ENCODE measurements around the gene ARMC9. TPM values are rescaled to one million over a fixed set of nuclear protein-coding genes. Genes with fewer than 3 reads are reported as not detected.

The ARMC9 gene, protein sequence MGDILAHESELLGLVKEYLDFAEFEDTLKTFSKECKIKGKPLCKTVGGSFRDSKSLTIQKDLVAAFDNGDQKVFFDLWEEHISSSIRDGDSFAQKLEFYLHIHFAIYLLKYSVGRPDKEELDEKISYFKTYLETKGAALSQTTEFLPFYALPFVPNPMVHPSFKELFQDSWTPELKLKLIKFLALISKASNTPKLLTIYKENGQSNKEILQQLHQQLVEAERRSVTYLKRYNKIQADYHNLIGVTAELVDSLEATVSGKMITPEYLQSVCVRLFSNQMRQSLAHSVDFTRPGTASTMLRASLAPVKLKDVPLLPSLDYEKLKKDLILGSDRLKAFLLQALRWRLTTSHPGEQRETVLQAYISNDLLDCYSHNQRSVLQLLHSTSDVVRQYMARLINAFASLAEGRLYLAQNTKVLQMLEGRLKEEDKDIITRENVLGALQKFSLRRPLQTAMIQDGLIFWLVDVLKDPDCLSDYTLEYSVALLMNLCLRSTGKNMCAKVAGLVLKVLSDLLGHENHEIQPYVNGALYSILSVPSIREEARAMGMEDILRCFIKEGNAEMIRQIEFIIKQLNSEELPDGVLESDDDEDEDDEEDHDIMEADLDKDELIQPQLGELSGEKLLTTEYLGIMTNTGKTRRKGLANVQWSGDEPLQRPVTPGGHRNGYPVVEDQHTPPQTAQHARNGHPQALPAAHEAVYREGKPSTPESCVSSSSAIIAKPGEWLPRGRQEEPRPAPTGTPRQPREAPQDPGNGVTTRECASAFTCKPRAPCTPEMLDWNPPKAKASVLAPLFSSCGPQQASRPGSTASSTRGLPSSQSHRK
- 1 to 10 TPM; 5.7 to 7.4 TPM for total RNA-seq

DNA sequence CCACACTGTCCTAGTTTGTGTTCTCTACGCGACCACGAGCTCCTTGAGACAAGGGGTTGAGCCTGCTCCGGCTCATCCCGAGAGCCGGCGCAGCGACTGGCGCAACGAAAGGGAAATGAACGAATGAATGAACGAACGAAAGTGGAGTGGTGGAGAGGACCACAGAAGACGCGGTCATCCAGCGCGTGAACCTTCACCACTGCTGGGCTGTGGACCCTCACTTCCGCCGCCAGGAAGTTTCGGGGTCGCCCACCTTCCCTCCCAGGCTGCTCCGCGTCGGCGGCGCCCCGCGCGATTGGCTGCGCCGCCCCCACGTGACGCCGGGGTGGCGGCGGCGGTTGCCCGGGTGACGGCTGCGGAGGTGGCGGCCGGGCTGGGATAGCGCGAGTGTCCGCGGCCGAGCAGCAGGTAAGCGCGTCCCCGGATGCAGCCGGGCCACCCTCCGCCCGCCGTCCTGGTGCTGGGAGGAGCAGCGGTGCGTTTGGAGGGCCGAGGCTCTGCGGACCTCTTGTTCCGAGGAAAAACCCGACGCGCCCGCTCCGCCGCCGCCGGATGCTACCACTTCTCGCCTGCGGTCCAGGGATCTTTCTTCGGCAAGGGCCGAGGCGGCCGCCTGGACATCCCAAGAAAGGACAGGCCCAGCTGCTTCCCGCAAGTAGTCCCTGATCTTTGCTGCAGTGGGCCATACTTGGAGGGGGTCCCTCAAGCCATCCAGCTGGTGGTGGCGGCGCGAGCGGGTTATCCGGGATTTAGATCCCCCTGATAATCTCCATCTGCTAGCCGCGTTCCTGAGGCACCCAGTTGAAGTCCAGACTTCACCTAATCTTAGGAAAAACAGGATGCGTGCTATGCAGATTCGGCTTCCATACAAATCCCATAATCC, at the start of gene ARMC9:
TSS of gene ARMC9 (plus strand) at position 341 of the 883 bp plus-strand sequence. CDS start 7,608 bp downstream, outside the sequence.
- POLR2A ChIA-PET = no interaction called here
- CTCF ChIA-PET = interaction anchor here (0.6 kb wide), 1 partner anchor 29 kb away, joined by 3 read pairs; no protein-coding TSS in a partner anchor

DNA sequence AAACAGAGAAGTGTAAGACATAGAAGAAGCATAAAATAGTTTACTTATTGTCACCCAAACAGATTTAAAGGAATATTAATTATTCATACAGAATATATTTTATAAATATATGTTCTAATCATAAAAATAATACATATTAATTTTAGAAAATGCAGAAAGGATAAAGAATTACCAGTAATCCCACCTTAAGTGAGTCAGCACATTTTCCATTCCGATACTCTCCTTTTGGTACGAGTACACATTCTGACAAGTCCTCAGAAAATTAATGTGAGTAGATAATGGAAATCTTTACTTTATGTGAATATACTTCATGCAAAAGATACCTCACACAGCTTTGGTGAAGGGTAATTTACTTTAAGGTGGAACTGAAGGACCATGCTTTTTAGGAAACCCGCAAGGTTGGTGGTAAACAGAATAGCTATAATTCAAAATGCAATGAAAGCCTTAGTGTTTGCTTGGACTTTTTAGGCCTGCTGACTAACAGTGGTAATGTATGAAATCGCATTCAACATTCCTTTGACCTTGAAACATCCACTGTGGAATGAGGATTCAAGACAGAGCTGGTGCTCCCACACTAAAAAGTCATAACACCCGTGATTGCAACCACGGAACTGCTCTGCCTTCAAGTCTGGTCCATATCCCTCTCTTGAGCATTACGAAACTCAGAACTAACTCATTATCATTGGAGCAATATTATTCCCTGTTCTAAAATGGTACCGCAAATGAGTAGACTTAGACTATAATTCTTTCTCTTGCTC, 45.5 kb upstream of the ARMC9 start:
- ChIA-PET POLR2A (no interaction called here), CTCF (no interaction called here)

DNA sequence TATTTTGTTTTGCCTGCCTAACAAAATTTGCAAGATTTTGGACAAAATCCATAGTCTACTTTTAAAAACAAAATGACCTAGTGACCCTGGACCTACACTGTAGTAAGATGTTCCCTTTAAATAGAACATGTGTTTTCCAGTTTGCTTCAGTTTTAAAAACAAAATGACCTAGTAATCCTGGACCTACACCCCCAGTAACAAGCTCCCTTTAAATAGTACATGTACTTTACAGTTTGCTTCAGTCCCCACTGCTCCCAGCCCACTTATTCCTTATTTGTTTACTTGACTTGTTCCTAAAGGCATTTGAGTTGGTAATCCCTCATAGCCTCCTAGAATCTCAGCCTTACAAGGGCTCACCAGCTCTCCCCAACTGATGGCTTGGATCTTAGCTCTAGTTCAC, 39.1 kb upstream of the ARMC9 start:
- ChIA-PET CTCF (interaction anchor here (0.5 kb wide), 1 partner anchor 18 kb away, joined by 3 read pairs; no protein-coding TSS in a partner anchor), POLR2A (no interaction called here)

DNA sequence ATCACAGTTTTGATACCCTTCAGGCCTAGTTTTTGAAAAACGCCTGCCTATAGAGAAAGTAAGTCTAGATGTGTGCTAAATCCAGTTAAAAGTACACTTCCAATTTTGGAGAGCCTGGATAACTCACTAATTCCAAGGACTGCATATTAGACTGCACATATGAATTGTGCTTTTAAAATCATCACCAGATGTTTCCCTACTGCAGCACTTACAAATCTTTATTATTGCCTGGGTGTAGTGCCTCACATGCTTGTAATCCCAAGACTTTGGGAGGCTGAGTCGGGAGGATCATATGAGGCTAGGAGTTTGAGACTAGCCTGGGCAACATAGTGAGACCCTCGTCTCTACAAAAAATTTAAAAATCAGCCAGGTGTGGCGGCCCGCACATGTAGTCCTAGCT, 37.7 kb upstream of the ARMC9 start:
- CTCF ChIA-PET = interaction anchor here (1.4 kb wide), 1 partner anchor 14 kb away, joined by 4 read pairs; no protein-coding TSS in a partner anchor
- POLR2A ChIA-PET = no interaction called here

DNA sequence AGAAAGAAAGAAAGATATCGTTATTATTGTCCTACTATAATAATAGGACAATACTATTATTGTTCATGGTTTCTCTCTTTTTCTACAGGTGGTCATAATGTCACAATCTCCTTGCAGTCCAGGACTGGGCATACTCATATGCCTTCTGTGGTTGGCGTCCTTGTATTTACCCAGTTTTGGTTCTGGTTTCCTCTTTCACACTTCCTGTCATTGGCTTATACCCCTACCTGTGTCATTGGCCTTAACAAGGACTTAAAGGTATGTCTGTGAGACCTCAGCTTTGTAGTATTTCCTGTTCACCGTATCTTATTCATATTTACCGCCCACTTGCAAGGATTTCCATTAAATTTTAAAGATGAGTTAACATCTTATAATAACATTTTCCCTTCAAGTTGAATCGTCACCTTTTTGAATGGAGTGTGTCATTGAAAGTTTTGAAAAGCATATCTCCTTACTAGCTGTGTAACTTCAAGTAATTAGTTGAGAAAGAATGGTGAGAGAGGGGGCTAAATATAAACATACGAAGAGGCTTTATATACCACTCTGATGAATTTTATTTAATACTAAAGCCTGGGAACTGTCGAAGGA, 37.1 kb upstream of the ARMC9 start:
- ChIA-PET CTCF (interaction anchor here (1.1 to 1.4 kb wide), 2 partner anchors 14 to 16 kb away, joined by 3 to 4 read pairs; no protein-coding TSS in a partner anchor), POLR2A (no interaction called here)

DNA sequence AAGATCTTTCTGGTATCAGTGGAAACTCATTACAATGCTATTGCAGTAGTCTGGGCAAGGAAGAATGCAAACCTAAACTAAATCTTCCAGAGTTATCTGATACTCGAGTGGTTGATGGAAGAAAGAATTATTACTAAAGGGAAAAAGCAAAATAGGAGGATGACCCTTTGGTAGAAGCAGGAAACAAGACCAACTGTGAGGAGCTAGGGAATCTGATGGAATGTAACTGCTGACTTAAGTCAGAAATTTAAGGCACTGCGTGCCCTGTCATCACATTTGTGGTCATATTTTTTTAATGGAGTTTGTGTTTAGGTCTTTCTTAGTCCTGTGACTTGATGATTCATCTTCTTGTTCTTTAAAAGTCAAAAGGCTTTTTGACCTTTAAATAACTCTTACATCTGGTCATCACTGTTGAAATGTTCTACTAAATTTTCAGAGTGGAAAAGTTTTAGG, 36.5 kb upstream of the ARMC9 start:
- ChIA-PET CTCF (interaction anchor here (1.1 to 1.4 kb wide), 2 partner anchors 15 to 16 kb away, joined by 3 to 4 read pairs; no protein-coding TSS in a partner anchor), POLR2A (no interaction called here)

DNA sequence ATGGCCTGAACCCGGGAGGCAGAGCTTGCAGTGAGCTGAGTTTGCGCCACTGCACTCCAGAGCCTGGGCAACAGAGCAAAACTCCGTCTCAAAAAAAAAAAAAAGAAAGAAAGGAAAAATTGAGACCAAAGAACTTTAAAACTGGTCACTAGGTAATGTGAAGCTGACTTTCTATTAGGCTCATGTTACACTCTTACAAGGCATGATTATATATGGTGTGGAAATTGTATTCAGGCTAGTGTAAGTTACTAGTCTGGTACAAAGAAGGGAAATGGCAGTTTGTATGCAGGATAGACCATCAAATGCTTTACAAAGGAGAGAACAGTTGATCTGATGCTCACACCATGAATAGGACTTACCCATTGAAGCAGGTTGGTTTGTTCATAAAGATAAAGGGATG, 35.4 kb upstream of the ARMC9 start:
- CTCF ChIA-PET = no interaction called here
- POLR2A ChIA-PET = no interaction called here

DNA sequence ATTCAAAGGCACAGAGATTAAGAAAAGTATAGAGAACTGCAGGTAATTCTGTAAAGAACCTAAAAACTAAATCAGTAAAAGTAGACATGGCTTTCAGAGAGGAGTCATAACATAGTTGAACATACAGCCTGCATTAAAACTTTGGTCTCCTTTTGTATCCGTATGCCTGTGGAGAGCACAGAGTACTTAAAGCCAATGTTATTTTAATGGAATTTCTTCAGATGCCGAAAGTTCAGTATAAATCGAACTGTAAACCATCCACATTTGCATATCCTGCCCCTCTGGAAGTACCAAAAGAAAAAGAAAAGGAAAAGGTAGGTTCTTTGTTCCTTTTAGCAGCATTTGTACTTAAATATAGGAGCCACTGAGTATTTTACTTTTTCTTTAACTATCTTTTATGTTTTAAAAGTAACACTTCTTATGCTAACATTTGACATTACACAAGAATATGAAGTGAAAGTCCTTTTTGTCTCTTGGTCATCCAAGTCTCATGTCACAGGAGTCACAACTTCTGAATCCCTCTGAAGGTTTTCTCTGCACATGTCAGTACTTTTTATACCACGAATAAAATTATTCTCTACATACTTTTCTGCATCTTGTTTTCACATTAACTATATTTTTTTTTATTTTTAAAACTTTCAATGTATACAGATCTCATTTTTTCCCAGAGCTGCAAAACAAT, 34.9 kb upstream of the ARMC9 start:
- ChIA-PET POLR2A (no interaction called here), CTCF (no interaction called here)

DNA sequence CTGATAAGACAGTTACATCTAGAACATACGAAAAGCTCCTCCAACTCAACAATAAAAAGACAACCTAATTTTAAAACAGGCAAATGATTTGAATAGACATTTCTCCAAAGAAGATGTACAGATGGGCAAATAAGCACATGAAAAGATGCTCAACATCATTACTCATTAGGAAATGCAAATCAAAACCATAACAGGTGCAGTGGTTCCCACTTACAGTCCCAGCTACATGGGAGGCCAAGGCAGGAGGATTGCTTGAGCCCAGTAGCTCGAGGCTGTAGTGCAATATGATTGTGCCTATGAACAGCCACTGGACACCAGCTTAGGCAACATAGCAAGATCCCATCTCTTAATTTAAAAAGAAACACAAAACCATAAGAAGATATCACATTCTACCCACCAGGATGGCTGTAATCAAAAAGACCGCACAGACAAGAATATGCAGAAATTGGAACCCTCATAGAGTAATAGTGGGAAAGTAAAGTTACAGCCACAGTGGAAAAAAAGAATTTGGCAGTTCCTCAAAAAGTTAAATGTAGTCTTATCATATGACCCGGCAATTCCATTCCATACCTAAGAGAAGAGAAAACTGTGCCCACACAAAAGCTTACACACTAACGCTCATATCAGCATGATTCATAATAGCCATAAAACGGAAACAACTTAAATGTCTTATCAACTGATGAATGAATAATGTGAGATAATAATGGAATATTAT, 30.5 kb upstream of the ARMC9 start:
- ChIA-PET CTCF (no interaction called here), POLR2A (no interaction called here)

DNA sequence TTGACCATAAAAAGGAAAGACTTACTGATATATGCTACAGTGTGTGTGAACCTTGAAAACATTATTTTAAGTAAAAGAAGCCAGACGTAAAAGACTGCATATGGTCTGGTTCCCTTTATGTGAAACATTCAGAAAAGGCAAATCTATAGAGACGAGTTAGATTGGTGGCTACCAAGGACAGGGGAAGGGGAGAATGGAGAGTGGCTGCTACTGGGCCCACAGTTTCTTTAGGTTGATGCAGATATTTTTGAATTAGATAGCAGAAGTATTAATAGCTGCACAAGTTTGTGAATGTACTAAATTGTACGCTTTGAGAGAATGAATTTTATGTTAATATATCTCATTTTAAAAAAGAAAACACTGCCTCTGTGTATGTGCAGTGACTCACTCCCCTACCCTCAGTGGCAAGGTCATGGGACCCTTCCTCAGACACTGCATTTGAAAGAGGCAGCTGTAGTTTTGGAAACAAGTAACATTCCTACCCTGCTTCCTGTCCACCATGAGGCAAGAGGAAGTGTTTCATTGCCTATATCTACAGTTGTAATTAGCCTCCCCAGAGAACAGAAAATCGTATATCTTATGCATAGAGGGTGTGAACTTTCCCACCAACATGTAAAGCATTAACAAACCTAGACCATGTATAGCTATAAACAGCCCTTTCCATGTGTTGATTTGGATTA, 29.8 kb upstream of the ARMC9 start:
- POLR2A ChIA-PET = no interaction called here
- CTCF ChIA-PET = no interaction called here

DNA sequence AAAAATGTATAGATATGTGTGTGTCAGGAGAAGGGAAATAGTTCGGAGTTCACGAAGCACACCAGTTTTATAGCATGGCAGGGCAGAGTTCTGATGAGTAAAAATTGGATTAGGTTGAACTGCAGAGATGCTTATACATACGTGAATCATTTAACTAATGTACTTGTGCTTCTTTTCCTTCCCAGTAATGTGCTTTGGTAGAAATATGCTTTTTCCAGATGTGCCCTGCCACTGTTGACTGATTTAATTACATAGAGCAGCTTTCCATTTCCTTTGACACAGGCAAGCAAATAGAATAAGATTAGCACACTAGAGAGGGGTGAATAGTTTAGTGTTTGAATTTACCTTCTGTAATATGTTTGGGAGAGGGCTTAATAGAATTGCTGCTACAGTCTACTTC, 28.9 kb upstream of the ARMC9 start:
- POLR2A ChIA-PET = no interaction called here
- CTCF ChIA-PET = no interaction called here

DNA sequence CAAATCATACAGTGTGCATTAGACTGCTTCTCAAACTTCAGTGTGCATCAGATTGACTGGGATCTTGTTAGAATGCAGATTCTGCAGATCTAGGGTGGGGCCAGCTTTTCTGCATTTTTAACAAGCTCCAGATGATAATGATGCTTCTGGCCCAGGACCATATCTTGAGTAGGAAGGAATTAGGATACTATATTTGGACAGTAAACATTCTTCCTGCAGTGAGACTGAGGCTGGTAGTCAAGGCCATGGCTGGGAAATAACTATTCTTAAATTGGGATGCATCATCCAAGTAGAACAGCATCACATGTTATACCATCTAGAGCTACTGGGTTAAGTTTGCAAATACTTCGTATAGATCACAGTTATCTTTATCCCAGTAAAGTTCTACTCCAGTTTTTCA, 28.4 kb upstream of the ARMC9 start:
- ChIA-PET CTCF (interaction anchor here (0.6 to 0.8 kb wide), 2 partner anchors 117 to 391 kb away, joined by 3 read pairs; no protein-coding TSS in a partner anchor), POLR2A (no interaction called here)

DNA sequence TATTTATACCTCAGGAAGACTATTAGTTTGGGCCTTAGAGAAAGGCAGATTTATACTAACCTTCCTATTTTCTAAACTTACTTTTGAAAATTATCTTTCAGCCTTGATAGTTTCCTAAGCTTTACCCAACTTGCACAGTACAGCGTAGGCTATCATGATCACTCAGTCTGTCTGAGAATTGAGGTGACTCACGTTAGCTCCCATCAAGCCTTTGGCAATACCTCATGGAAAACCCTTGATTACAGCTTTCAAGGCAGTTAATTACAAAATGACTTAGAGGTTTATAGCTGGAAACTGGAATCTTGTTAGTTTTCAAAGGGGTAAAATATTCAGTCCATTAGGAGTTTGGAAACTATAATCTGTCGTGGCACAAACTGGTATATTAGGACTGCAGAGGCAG, 26.4 kb upstream of the ARMC9 start:
- CTCF ChIA-PET = interaction anchor here (0.7 kb wide), 1 partner anchor 289 kb away, joined by 3 read pairs; no protein-coding TSS in a partner anchor
- POLR2A ChIA-PET = no interaction called here

DNA sequence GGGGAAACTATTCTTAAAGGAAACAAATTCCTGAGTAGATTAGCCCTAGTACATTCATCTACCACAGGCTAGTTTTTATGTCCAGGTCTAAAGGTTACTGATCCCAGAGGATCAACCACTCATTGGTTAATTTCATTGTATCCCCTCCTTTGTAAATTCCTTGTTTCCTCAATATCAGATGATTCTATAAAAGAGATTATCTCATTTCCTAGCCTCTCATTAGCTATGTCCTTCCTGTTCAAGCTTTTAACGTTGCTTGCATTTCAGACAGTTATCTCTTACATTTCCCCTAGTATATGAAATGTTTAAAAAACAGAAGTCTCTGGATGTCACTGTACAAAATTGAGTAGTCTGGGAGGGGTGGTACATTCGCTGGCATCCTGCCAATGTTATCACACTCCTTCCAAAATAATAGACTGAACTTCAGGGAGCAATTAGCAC, 24.2 kb upstream of the ARMC9 start:
- POLR2A ChIA-PET = no interaction called here
- CTCF ChIA-PET = interaction anchor here (0.6 to 0.7 kb wide), 2 partner anchors 93 to 244 kb away, joined by 3 read pairs; no protein-coding TSS in a partner anchor

DNA sequence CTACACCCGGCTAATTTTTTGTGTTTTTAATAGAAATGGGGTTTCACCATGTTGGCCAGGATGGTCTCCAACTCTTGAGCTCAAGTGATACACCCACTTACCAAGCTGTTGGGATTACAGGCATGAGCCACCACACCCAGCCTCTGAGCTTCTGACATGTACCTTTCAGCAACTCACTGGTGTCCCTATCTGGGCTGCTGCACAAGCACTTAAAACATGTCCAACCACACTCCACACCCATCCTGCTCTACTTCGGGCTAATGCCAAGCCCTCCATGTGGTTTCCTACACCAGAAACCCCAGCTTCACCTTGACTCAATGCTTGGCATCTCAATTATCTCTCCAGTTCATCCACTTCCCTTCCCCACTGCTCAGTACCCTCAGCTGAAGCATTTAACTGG, 22.4 kb upstream of the ARMC9 start:
- ChIA-PET CTCF (no interaction called here), POLR2A (interaction anchor here (0.7 kb wide), 1 partner anchor 123 kb away, joined by 3 read pairs; no protein-coding TSS in a partner anchor)

DNA sequence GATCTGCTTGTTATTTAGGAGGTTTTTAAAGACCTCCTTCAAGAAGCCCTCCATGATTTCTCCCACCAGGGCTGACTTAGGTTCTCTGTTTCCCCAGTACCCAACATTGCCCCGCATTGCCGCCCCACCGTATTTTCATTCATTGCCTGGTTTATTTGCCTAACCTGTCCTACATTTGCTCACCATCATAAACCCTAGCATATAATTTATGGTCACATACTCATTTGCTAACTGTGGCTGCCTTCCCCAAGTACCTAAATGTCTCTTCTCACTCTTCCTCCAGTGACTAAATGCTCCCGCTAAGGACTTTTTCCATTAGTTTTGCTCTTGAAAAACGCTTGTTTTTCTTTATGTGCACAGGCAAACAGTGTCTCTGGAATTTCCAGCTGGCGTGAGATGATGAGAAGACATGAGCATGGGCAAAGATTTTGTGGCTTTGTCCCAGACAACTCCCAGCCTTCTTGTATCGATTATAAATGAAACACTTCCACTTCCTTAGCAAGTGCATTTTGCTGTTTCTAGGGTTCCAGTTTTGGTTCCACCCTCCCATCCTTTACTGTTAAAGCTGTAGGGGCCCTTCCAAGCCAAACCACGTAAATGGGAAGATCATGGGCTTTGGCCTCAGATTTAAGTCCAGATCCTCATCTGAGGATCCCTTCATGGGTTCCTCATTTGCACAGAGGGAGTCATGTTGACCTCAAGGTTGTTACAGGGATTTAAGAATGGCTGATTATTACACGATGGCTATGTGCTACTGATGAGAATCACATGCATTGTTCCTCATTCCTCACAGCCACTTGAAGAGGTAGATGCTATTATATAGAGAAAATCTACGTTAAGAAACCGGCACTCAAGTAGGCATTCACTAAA, 21.0 kb upstream of the ARMC9 start:
- ChIA-PET POLR2A (no interaction called here), CTCF (no interaction called here)
